T-helper 2 cell treated with Interferon-gamma antibody and Interleukin-4, amounts not matched to agents 5 μg/mL and 100 μg/mL, for 36 hours (primary cell): ENCODE results near the gene NT5DC1.

Experiments used
- DNase-seq: peaks from one replicate; pipeline ENCODE4 v3.0.0; 2021; ENCODE audit warnings: low spot score
- H3K27ac Mint-ChIP-seq: one replicate; pipeline ENCODE4 v1.8.0; 2021; ENCODE audit warnings: mild to moderate bottlenecking, mixed read lengths
- H3K27me3 Mint-ChIP-seq: one replicate; pipeline ENCODE4 v1.8.0; 2021; ENCODE audit warnings: low read depth, mixed read lengths
- H3K36me3 Mint-ChIP-seq: one replicate; pipeline ENCODE4 v1.8.0; 2021; ENCODE audit warnings: low read depth, mixed read lengths
- H3K4me1 Mint-ChIP-seq: one replicate; pipeline ENCODE4 v1.8.0; 2021; ENCODE audit warnings: low read depth, mixed read lengths
- H3K4me3 Mint-ChIP-seq: one replicate; pipeline ENCODE4 v1.8.0; 2022; ENCODE audit warnings: mild to moderate bottlenecking, moderate library complexity, mixed read lengths
- H3K9me3 Mint-ChIP-seq: one replicate; pipeline ENCODE4 v1.8.0; 2021; ENCODE audit warnings: mixed read lengths

The NT5DC1 gene

DNA sequence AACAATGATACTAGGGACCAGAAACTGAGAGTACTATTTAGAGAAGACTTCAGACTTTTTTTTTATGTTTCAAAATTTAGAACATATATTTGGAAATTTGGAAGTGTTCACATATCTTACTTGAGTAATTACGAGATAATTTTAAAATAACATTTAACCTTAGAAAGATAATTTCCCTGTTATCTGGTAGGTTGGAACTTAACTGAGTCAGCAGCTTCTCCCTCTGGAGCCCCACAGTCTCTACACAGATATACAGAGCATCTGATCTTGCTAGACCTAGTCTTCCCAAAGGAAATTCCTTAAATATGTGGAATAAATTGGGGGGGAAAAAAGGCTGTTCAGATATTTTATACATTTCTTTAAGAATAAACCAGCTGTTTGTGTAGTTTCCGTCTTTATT lies 104.6 kb downstream of the NT5DC1 start:
- Mint-ChIP-seq H3K27me3 (no peaks in the 10 kb centered on the region), H3K4me3 (no peak overlapping the region), H3K9me3 (no peaks in the 10 kb centered on the region), H3K36me3 (no peaks in the 10 kb centered on the region), H3K4me1 (no peaks in the 10 kb centered on the region), H3K27ac (no peak overlapping the region)
- no peak for DNase-seq

GRCh38 chr6:116206231-116206903 lies 105.7 kb downstream of the NT5DC1 start:
- H3K4me3 Mint-ChIP-seq: no peak overlapping the region
- H3K9me3 Mint-ChIP-seq: no peaks in the 10 kb centered on the region
- no peaks in the 10 kb centered on the region for H3K4me1 Mint-ChIP-seq
- H3K36me3 Mint-ChIP-seq: no peaks in the 10 kb centered on the region
- H3K27ac Mint-ChIP-seq: no peak overlapping the region
- DNase-seq: no peak
- H3K27me3 Mint-ChIP-seq: no peaks in the 10 kb centered on the region

DNA sequence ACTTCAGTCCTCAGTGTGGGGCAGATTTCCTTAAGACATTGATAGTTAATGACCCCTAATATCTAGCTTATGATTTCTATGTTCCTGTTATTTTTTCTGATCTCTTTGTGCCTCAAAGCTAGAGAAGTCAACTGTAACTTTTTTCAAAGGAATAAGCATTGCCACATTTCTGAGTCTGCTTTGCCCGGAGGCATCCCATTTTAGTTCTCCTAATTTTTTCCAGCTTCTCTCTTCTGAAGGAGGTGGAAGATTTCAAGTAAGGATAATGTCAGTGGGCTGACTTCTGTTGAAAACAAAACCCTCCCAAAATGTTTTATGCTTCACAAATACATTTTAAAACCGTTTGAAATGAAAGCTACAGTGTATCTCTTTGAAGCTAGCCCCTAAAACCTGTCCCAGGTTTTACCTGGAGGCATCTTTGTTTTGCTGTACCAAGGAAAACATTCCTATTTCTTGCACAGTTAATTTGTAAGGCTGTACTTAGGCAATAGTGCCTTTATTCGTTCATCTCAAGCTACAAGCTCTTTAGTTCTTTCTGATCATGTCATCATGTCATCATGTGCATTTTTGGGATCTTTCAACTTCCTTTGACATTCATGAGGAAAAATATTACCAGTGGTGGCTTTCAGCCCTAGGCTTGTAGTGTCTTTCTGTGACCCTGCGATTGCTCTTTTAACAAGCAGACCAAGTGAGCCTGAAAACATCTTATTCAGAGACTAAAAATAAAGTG lies 107.6 kb downstream of the NT5DC1 start:
- Mint-ChIP-seq H3K36me3 (no peaks in the 10 kb centered on the region), H3K4me1 (no peaks in the 10 kb centered on the region), H3K27ac (no peak overlapping the region), H3K4me3 (no peak overlapping the region), H3K27me3 (no peaks in the 10 kb centered on the region), H3K9me3 (no peaks in the 10 kb centered on the region)
- no peak for DNase-seq

DNA sequence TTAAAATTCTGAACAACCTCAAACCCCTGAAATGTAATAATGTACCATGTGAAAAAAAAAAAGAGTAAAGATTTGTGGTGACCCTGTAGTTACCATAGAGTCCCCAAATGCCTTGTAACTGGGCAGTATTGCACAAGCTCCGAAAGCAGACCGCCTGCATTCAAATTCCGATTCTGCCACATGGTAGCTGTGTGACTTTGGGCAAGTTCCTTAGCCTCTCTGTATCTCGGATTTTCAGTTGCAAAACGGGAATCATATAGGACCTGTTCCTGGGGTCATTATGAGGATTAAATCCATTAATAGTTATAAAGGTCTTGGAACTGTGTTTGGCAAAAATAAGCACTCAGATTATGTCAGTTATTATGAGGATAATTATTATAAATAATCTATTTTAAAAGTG lies 109.7 kb downstream of the NT5DC1 start:
- no peak for DNase-seq
- Mint-ChIP-seq H3K4me3 (no peak overlapping the region), H3K27me3 (no peaks in the 10 kb centered on the region), H3K4me1 (no peaks in the 10 kb centered on the region), H3K9me3 (no peaks in the 10 kb centered on the region), H3K36me3 (no peaks in the 10 kb centered on the region), H3K27ac (no peak overlapping the region)

GRCh38 chr6:116210750-116211425 lies 110.2 kb downstream of the NT5DC1 start:
- H3K9me3 Mint-ChIP-seq: no peaks in the 10 kb centered on the region

DNA sequence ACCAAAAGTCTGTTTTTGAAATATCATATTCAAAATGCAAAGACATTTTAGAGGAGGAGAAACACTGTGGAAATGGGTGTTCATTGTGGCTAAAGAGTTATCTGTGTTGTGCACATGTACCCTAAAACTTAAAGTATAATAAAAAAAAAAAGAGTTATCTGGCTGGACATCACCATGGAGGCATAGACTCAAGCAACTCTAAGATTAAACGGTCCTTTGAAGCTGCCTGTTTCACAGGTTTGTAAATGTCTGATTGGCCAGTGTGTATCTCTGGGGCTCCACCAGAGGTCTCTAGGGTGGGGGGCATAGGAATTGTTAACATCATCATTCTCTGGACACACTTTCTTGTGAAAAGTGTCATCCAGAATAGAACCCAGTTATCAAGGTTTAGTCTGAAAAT lies 114.0 kb downstream of the NT5DC1 start:
- no peak for DNase-seq
- no peak overlapping the region for H3K27ac Mint-ChIP-seq
- H3K36me3 Mint-ChIP-seq: no peaks in the 10 kb centered on the region
- peaks cover 2% of the 10 kb centered on the region for H3K4me1 Mint-ChIP-seq
- no peak overlapping the region for H3K4me3 Mint-ChIP-seq
- H3K27me3 Mint-ChIP-seq: no peaks in the 10 kb centered on the region
- H3K9me3 Mint-ChIP-seq: no peaks in the 10 kb centered on the region

More at GRCh38 chr6:116210750-116211425, 110.2 kb downstream of the NT5DC1 start:
- no peak for DNase-seq
- no peaks in the 10 kb centered on the region for H3K27me3 Mint-ChIP-seq
- no peak overlapping the region for H3K27ac Mint-ChIP-seq
- H3K4me1 Mint-ChIP-seq: no peaks in the 10 kb centered on the region
- H3K4me3 Mint-ChIP-seq: no peak overlapping the region
- no peaks in the 10 kb centered on the region for H3K36me3 Mint-ChIP-seq

GRCh38 chr6:116215414-116215813 lies 114.8 kb downstream of the NT5DC1 start:
- DNase-seq: no peak
- Mint-ChIP-seq H3K27ac (no peak overlapping the region), H3K36me3 (no peaks in the 10 kb centered on the region), H3K4me3 (no peak overlapping the region), H3K9me3 (no peaks in the 10 kb centered on the region), H3K27me3 (no peaks in the 10 kb centered on the region), H3K4me1 (peaks cover 2% of the 10 kb centered on the region)

- Mint-ChIP-seq H3K27ac (no peak overlapping the region), H3K4me3 (no peak overlapping the region), H3K36me3 (no peaks in the 10 kb centered on the region), H3K4me1 (peaks cover 2% of the 10 kb centered on the region), H3K9me3 (no peaks in the 10 kb centered on the region), H3K27me3 (no peaks in the 10 kb centered on the region)
- DNase-seq: no peak
These were observed 116.4 kb downstream of the NT5DC1 start for GRCh38 chr6:116217069-116217468.

DNA sequence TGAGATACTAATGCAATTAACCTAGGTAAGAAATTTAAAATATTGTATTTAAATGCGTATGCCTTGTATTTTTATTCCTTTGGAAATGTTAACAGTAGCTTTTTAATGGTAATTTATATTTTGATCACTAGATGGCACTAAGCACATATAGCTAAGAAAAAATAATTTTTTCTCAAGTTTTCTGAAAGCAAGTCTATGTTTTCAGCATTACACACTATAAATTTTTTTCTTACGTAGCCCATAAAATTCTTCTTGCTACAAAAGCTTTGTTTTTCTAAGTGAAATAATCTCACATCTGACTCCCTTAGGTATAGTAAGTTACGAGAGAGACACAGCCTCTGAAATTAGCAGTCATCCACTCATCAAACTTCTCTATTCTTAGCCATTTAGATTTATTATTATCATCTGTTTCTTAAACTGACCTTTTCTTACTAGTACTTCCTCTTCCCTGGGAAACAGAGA lies 117.5 kb downstream of the NT5DC1 start:
- no peak overlapping the region for H3K4me3 Mint-ChIP-seq
- H3K27ac Mint-ChIP-seq: no peak overlapping the region
- no peaks in the 10 kb centered on the region for H3K27me3 Mint-ChIP-seq
- H3K4me1 Mint-ChIP-seq: peaks cover 2% of the 10 kb centered on the region
- no peak for DNase-seq
- no peaks in the 10 kb centered on the region for H3K36me3 Mint-ChIP-seq
- H3K9me3 Mint-ChIP-seq: no peaks in the 10 kb centered on the region

- H3K27ac Mint-ChIP-seq: no peak overlapping the region
- H3K27me3 Mint-ChIP-seq: no peaks in the 10 kb centered on the region
- no peak overlapping the region for H3K4me3 Mint-ChIP-seq
- H3K4me1 Mint-ChIP-seq: peaks cover 2% of the 10 kb centered on the region
- no peaks in the 10 kb centered on the region for H3K9me3 Mint-ChIP-seq
- no peaks in the 10 kb centered on the region for H3K36me3 Mint-ChIP-seq
- DNase-seq: no peak
These were observed 118.2 kb downstream of the NT5DC1 start for GRCh38 chr6:116218866-116219265.

DNA sequence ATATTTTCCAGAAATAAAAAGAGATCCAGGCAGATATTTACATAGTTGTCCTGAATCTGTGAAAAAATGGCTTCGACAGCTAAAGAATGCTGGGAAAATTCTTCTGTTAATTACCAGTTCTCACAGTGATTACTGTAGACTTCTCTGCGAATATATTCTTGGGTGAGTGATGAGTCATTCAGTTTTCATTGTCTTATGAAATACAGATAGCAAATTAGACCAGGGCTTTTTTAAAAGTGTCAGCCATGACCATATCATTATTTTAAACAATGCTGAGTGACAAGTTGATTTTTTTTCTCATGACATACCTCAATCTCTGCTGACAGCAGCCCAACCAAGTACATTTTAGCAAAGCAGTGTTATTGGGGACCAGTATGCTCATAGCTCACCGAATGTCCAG lies 120.4 kb downstream of the NT5DC1 start:
- peaks cover 2% of the 10 kb centered on the region for H3K4me1 Mint-ChIP-seq
- no peaks in the 10 kb centered on the region for H3K27me3 Mint-ChIP-seq
- H3K27ac Mint-ChIP-seq: no peak overlapping the region
- H3K9me3 Mint-ChIP-seq: no peaks in the 10 kb centered on the region
- no peaks in the 10 kb centered on the region for H3K36me3 Mint-ChIP-seq
- no peak for DNase-seq
- no peak overlapping the region for H3K4me3 Mint-ChIP-seq

DNA sequence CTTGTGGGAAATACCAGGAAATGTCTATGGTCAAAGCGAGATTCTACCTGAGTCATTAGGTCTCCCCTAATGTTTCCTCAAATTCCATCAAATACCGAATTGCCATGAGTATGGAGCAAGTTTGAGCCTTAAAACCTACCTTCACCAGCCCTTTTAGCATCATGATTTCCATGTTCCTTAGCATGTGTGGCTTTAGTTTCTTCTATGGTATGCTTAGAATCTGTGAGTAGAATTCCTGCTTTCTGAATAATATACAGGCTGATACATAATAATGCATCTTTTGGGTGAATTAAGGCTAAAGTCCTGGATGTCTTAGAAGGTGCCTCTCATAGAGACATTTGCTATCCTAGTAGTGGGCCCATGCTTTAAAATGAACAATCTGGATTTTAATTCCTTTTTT lies 121.3 kb downstream of the NT5DC1 start:
- no peaks in the 10 kb centered on the region for H3K36me3 Mint-ChIP-seq
- no peak overlapping the region for H3K27ac Mint-ChIP-seq
- H3K9me3 Mint-ChIP-seq: no peaks in the 10 kb centered on the region
- H3K4me3 Mint-ChIP-seq: no peak overlapping the region
- DNase-seq: no peak
- H3K4me1 Mint-ChIP-seq: peaks cover 2% of the 10 kb centered on the region
- no peaks in the 10 kb centered on the region for H3K27me3 Mint-ChIP-seq

DNA sequence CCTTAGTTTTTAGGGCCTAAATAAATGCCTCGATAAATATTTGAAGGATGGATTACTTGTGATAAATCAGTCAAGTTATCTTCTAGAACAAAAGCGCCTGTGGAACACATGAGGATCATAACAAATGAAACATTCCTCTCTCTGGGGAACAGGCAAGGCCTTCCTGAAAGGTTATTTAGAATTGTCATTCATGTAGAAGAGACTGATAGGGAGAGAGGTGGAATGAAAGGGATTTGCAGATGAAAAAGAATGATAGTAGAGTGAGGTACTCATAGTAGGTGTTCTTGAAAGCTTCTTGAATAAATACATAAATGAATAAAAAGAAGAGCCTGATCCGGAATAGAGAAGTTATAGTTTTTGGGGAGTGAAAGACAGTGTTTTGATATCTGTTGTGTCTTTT lies 122.7 kb downstream of the NT5DC1 start:
- H3K9me3 Mint-ChIP-seq: no peaks in the 10 kb centered on the region
- H3K27ac Mint-ChIP-seq: no peak overlapping the region
- H3K4me1 Mint-ChIP-seq: no peaks in the 10 kb centered on the region
- no peaks in the 10 kb centered on the region for H3K27me3 Mint-ChIP-seq
- no peak for DNase-seq
- H3K36me3 Mint-ChIP-seq: no peaks in the 10 kb centered on the region
- no peak overlapping the region for H3K4me3 Mint-ChIP-seq

GRCh38 chr6:116229287-116229913 lies 128.7 kb downstream of the NT5DC1 start:
- H3K4me1 Mint-ChIP-seq: no peaks in the 10 kb centered on the region
- H3K27ac Mint-ChIP-seq: no peak overlapping the region
- H3K36me3 Mint-ChIP-seq: no peaks in the 10 kb centered on the region
- no peaks in the 10 kb centered on the region for H3K9me3 Mint-ChIP-seq
- no peak for DNase-seq
- no peak overlapping the region for H3K4me3 Mint-ChIP-seq
- H3K27me3 Mint-ChIP-seq: no peaks in the 10 kb centered on the region
